HG03196 (cell line): ENCODE measurements around the gene PITPNM3.

Experiments used
- ATAC-seq: cut with Tn5 transposase; IDR thresholded peaks from one replicate; pipeline ENCODE4 v1.9.1; 2021; ENCODE audit not compliant: unreplicated experiment

PITPNM3 gene

DNA sequence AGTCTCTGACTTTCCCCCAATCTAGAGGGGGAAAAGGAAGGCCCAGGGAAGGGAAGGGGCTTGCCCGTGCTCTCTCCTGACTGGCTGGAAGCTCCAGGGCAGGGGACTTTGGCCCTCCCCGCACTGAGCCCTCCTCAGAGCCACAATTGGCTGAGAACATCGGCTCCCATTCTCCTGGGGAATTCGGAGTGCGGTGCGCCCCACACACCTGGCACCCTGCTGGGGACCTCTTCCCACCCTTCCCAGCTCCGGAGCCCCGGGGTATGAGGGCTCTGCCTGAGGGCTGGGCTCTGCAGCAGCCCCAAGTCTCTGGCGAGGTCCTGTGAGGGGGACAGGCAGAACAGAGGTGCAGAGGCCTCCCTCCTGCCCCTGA, 76.1 kb downstream of the PITPNM3 start:
- no peak for ATAC-seq

GRCh38 chr17:6479622-6480302, 76.6 kb downstream of the PITPNM3 start:
- ATAC-seq = no peak

- ATAC-seq = no peak
Measured at GRCh38 chr17:6478486-6478885, 77.9 kb downstream of the PITPNM3 start.

DNA sequence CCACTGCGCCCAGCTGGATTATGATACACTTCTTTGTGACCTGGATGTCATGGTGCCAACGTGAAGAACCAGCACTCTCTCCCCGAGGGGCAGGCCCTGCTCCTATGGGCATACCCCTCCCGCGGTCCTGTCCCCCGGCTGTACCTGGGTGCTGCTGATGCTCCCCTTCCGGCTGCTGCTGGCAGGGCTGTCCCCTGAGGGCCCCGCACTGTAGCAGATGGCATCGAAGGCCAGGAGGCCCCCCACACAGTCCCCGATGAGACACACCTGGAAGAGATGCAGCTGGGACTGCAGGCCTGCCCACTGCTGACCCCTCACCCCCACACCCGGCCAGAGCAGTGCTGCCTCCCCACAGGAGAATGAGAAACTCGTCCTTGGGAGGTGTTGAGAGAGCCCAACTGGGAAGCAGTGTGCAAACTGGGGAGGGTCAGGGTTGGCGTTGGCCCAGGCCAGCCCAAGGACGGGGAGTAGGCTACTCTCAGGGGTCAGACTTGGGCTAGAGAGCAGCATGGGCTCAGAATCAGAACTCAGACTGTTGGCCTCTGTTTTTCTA, 78.4 kb downstream of the PITPNM3 start:
- ATAC-seq = no peak

GRCh38 chr17:6476810-6477179, 79.6 kb downstream of the PITPNM3 start:
- ATAC-seq = no peak

GRCh38 chr17:6476076-6476809, 80.1 kb downstream of the PITPNM3 start:
- ATAC-seq = no peak

GRCh38 chr17:6475411-6475810, 80.9 kb downstream of the PITPNM3 start:
- ATAC-seq = no peak

DNA sequence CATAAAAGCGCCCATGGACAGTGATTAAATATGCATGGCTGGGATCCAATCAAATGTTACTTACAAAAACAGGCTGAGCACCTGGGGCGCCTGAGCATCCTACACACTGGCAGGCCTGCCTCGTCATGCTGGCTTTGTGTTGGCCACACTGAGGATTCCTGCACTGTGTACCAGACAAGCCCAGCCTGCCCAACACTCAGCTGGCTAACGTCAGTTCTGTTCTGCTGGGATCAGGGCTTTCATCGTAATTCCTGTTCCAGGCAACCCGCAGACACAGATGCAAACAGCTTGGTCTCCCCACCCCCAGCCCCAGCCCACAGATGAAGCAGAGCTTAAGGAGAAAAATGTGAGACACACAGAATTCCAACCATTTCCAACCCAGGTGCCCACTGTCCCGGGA, 81.4 kb downstream of the PITPNM3 start:
- no peak for ATAC-seq

DNA sequence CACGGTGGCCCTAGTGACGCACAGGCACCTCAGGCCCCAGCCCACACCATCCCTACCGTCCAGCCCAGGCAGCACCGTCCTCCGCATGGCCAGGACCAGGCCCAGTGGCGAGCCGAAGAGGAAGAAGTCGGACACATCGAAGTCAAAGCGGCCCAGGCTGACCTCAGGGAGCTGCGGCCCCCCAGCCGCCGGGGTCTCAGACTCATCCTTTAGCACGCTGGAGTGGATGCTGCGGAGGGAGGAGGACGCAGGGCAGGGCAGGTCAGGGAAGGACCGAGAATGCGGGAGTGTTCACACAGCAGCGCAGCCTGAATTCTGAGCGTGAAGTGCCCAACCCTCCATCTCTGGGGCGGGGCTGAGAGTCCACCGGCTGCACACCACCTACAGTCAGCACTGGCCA, 82.0 kb downstream of the PITPNM3 start:
- ATAC-seq = no peak

GRCh38 chr17:6473128-6473767, 83.1 kb downstream of the PITPNM3 start:
- ATAC-seq = no peak

- ATAC-seq = no peak
Measured at GRCh38 chr17:6472517-6472916, 83.8 kb downstream of the PITPNM3 start.

DNA sequence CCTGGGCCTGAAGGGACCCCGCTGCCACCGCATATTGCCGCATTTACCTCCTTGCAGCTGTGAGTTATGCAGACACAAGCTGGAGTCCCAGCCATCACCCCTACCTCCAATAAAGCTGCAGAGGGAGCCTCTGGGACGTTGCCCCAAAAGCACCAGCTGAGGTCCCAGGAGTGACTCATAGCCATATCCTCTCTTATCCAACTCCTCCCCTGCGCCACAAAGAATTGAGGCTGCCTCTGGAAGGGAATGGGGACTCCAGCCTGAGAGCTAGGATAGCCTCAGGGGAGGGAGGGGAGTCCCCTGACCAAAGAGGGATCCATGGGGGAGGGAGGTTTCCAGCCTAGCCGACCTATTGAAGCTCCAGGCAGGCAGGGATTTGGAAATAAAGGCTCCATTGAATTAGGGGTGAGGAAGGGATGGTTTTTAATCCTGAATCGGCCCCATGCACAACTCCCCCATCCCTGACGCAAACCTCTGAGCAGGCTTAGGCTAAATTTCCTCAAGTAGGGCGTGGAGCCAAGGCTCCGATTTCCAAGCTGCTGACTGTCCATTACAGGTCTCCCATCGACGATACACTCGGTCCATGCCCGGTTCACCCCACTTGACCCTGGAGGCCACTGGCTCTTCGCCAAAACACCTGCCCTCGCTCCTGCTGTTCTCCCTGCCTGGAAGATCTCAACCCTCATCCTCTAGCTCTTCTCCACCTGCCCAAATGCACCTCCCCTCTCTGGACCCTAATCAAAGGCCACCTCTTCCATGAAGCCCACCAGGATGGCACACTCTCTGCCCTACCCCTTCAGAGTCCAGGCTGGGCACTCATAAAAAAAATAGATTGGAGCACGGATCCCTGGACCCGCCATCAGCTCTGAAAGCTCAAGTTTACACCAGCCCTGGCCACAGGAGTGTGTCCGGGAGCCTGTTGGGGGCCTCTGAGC, 84.6 kb downstream of the PITPNM3 start:
- ATAC-seq = no peak

DNA sequence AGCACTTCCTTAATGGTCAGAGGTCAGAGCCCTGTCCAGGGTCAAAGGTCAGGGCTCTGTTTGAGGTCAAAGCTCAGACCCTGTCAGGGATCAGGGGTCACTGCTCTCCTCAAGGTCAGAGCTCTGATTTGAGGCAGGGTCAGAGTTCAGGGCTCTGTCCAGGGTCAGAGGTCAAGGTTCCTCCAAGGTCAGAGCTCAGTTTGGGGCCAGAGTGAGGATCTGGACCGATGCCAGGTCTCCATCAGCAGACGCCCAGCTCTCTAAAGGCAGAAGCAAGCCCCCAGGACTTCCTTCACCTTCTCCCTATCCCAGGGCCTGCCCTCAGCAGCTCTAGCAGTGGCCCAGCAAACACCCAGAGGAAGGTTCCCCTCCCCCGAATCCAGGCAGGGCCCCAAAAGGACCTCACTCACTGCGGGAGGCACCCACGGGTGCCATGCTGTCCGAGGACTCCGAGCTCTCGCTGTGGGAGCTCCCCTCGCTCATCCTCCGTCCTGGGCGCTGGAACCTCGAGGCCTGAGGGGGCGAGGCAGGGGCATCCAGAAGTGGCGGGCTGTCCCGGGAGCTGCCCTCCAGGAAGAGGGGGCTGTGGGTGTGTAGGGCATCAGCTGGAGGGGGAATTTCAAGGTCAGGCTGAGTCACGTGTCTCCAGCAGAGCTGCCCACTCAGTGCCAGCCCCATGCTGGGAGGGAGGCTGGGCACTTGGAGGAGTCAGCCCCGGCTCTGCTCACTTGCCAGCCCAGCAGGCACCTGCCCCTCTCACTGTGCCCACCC, 85.4 kb downstream of the PITPNM3 start:
- ATAC-seq = no peak

GRCh38 chr17:6470146-6470718, 86.1 kb downstream of the PITPNM3 start:
- no peak for ATAC-seq

- no peak for ATAC-seq
Measured at GRCh38 chr17:6468051-6468790, 88.1 kb downstream of the PITPNM3 start.

GRCh38 chr17:6467567-6467966, 88.8 kb downstream of the PITPNM3 start:
- no peak for ATAC-seq

- no peak for ATAC-seq
Measured at GRCh38 chr17:6465206-6466003, 91.0 kb downstream of the PITPNM3 start.

GRCh38 chr17:6464446-6465041, 91.8 kb downstream of the PITPNM3 start:
- no peak for ATAC-seq
